SK-N-SH treated with all-trans-retinoic acid at 6 μM for 48 hours (cell line): Measurements from ENCODE around the gene ELP4.

Source experiments
- ATAC-seq: fragments of 200-7000 bp; cut with Tn5 transposase; 3 replicates; pipeline ENCODE4 v1.9.1; 2020; ENCODE audit warnings: mild to moderate bottlenecking, moderate library complexity
- ARNTL ChIP-seq: fragments of 450-650 bp; formaldehyde crosslinking; IDR thresholded peaks from 2 replicates; pipeline ENCODE4 v1.5.0; 2020; ENCODE audit warnings: low read depth, mild to moderate bottlenecking, moderate library complexity, borderline replicate concordance
- BACH2 ChIP-seq: fragments of 250-450 bp; sonication (Bioruptor Pico); IDR thresholded peaks from 2 replicates; pipeline ENCODE4 v1.9.0; 2021; ENCODE audit warnings: mild to moderate bottlenecking, borderline replicate concordance
- CREB5 ChIP-seq: fragments of 250-450 bp; sonication (Bioruptor Pico); IDR thresholded peaks from 2 replicates; pipeline ENCODE4 v1.5.1; 2020; ENCODE audit warnings: low read depth, mild to moderate bottlenecking, moderate library complexity
- CSRNP3 ChIP-seq: fragments of 250-450 bp; sonication (Bioruptor Pico); IDR thresholded peaks from 2 replicates; pipeline ENCODE4 v1.5.1; 2021; ENCODE audit warnings: mild to moderate bottlenecking, moderate library complexity
- ESRRG ChIP-seq: fragments of 250-450 bp; sonication (Bioruptor Pico); IDR thresholded peaks from 2 replicates; pipeline ENCODE4 v1.6.1; 2021; ENCODE audit warnings: mild to moderate bottlenecking
- ISL1 ChIP-seq: fragments of 250-450 bp; sonication (Bioruptor Pico); IDR thresholded peaks from 2 replicates; pipeline ENCODE4 v2.1.2; 2022; ENCODE audit warnings: mild to moderate bottlenecking, moderate library complexity
- OSR1 ChIP-seq: fragments of 250-450 bp; sonication (Bioruptor Pico); IDR thresholded peaks from 2 replicates; pipeline ENCODE4 v1.8.0; 2022; ENCODE audit warnings: moderate library complexity, mild to moderate bottlenecking, inconsistent platforms
- PATZ1 ChIP-seq: fragments of 250-450 bp; sonication (Bioruptor Pico); IDR thresholded peaks from 2 replicates; pipeline ENCODE4 v1.8.0; 2020; ENCODE audit warnings: mild to moderate bottlenecking, moderate library complexity, borderline replicate concordance
- POU6F1 ChIP-seq: fragments of 250-450 bp; sonication (Bioruptor Pico); IDR thresholded peaks from 2 replicates; pipeline ENCODE4 v1.8.0; 2021; ENCODE audit warnings: low read depth, mild to moderate bottlenecking, moderate library complexity, borderline replicate concordance
- PPARA ChIP-seq: fragments of 250-450 bp; sonication (Bioruptor Pico); IDR thresholded peaks from 2 replicates; pipeline ENCODE4 v1.5.0; 2020; ENCODE audit warnings: mild to moderate bottlenecking, borderline replicate concordance
- SNAI2 ChIP-seq: fragments of 250-450 bp; sonication (Bioruptor Pico); IDR thresholded peaks from 2 replicates; pipeline ENCODE4 v1.5.0; 2020; ENCODE audit warnings: mild to moderate bottlenecking, moderate library complexity
- TCF4 ChIP-seq: fragments of 250-450 bp; sonication (Bioruptor Pico); IDR thresholded peaks from 2 replicates; pipeline ENCODE4 v1.8.0; 2021; ENCODE audit warnings: mild to moderate bottlenecking, moderate library complexity, borderline replicate concordance
- TOX ChIP-seq: fragments of 250-450 bp; sonication (Bioruptor Pico); IDR thresholded peaks from 2 replicates; pipeline ENCODE4 v1.8.0; 2021; ENCODE audit warnings: mild to moderate bottlenecking, moderate library complexity, borderline replicate concordance
- TSHZ2 ChIP-seq: fragments of 250-450 bp; sonication (Bioruptor Pico); IDR thresholded peaks from 2 replicates; pipeline ENCODE4 v1.5.0; 2020; ENCODE audit warnings: mild to moderate bottlenecking, moderate library complexity
- ZC3H10 ChIP-seq: fragments of 250-450 bp; sonication (Bioruptor Pico); IDR thresholded peaks from 2 replicates; pipeline ENCODE4 v1.5.1; 2021; ENCODE audit warnings: mild to moderate bottlenecking, moderate library complexity
- ZFP3 ChIP-seq: fragments of 250-450 bp; sonication (Bioruptor Pico); IDR thresholded peaks from 2 replicates; pipeline ENCODE4 v1.5.0; 2020; ENCODE audit warnings: mild to moderate bottlenecking, moderate library complexity
- ZFP30 ChIP-seq: fragments of 450-650 bp; formaldehyde crosslinking; IDR thresholded peaks from 2 replicates; pipeline ENCODE4 v1.5.0; 2022; ENCODE audit warnings: mild to moderate bottlenecking, moderate library complexity
- ZNF70 ChIP-seq: fragments of 450-650 bp; formaldehyde crosslinking; IDR thresholded peaks from 2 replicates; pipeline ENCODE4 v1.5.0; 2020; ENCODE audit warnings: mild to moderate bottlenecking, moderate library complexity
- ZNF8 ChIP-seq: fragments of 450-650 bp; formaldehyde crosslinking; IDR thresholded peaks from 2 replicates; pipeline ENCODE4 v1.5.0; 2020; ENCODE audit warnings: mild to moderate bottlenecking, moderate library complexity

ELP4 gene

GRCh38 chr11:31680770-31681169 is 171.2 kb downstream of the ELP4 start:
- no peak for ATAC-seq
- TF ChIP-seq TOX (CRISPR knock-in tag) (no peak), CSRNP3 (CRISPR knock-in tag) (no peak), PATZ1 (no peak), ZC3H10 (no peak), PPARA (CRISPR knock-in tag) (no peak), ZFP30 (CRISPR knock-in tag) (no peak), POU6F1 (no peak), ARNTL (no peak), ESRRG (CRISPR knock-in tag) (no peak), TSHZ2 (CRISPR knock-in tag) (no peak), ZNF8 (CRISPR knock-in tag) (no peak), SNAI2 (CRISPR knock-in tag) (no peak), BACH2 (CRISPR knock-in tag) (no peak), ISL1 (CRISPR knock-in tag) (no peak)

GRCh38 chr11:31687256-31687655 is 177.7 kb downstream of the ELP4 start:
- no peak for TF ChIP-seq ZFP3 (CRISPR knock-in tag)
- no peak for TF ChIP-seq PPARA (CRISPR knock-in tag)
- TF ChIP-seq POU6F1, result no peak
- TF ChIP-seq TCF4 (CRISPR knock-in tag), result no peak
- TF ChIP-seq TSHZ2 (CRISPR knock-in tag), result no peak
- no peak for TF ChIP-seq ISL1 (CRISPR knock-in tag)
- ATAC-seq, result no peak

GRCh38 chr11:31687861-31688260 is 178.3 kb downstream of the ELP4 start:
- no peak for TF ChIP-seq CREB5
- TF ChIP-seq ZNF70, result no peak
- TF ChIP-seq ZNF8 (CRISPR knock-in tag), result no peak
- no peak for TF ChIP-seq PPARA (CRISPR knock-in tag)
- no peak for TF ChIP-seq ZFP3 (CRISPR knock-in tag)
- TF ChIP-seq ISL1 (CRISPR knock-in tag), result no peak
- TF ChIP-seq BACH2 (CRISPR knock-in tag), result no peak
- no peak for TF ChIP-seq ZC3H10
- no peak for TF ChIP-seq PATZ1
- no peak for TF ChIP-seq CSRNP3 (CRISPR knock-in tag)
- no peak for TF ChIP-seq OSR1 (CRISPR knock-in tag)
- TF ChIP-seq TOX (CRISPR knock-in tag), result no peak
- no peak for TF ChIP-seq ARNTL
- ATAC-seq, result no peak
